HFFc6 (cell line): Measurements from ENCODE around the gene PROC. TPM values are rescaled to one million over a fixed set of nuclear protein-coding genes. Genes with fewer than 3 reads are reported as not detected.

Source experiments
- DNase-seq: peaks from one replicate; pipeline ENCODE4 v3.0.0-alpha.2; 2018
- H3K27ac Mint-ChIP-seq: 2 replicates; pipeline ENCODE4 v1.8.0; 2020; ENCODE audit warnings: mild to moderate bottlenecking, mixed read lengths
- H3K27me3 Mint-ChIP-seq: 2 replicates; pipeline ENCODE4 v1.8.0; 2021; ENCODE audit warnings: mild to moderate bottlenecking, moderate library complexity, mixed read lengths; ENCODE audit not compliant: insufficient read depth
- H3K36me3 Mint-ChIP-seq: 2 replicates; pipeline ENCODE4 v1.8.0; 2021; ENCODE audit warnings: low read depth, mixed read lengths
- H3K4me1 Mint-ChIP-seq: 2 replicates; pipeline ENCODE4 v1.8.0; 2020; ENCODE audit warnings: low read depth, mixed read lengths
- H3K4me3 Mint-ChIP-seq: 2 replicates; pipeline ENCODE4 v1.8.0; 2020; ENCODE audit warnings: mild to moderate bottlenecking, moderate library complexity, mixed read lengths
- H3K9me3 Mint-ChIP-seq: 2 replicates; pipeline ENCODE4 v1.8.0; 2020; ENCODE audit warnings: mild to moderate bottlenecking, mixed read lengths
- CTCF ChIP-seq: fragments of 200-600 bp; sonication (generic); IDR thresholded peaks from 2 replicates; pipeline ENCODE4 v1.5.0; 2021; ENCODE audit warnings: antibody characterized with exemption, mild to moderate bottlenecking
- total RNA-seq, 6 experiments: library from RNA; stranded (reverse); fragmentation: NEBNext Ultra II Directional; extraction: Animal tissue kit (Norgen Biotek cat#: 25700); gene quantifications; 2 replicates in 1 of 6; 3 replicates in 5 of 6; pipeline ENCODE4 v1.2.3, GENCODE V29; 2021

The PROC gene
- total RNA-seq, 6 experiments from 2014 or later, result not detected

GRCh38 chr2:127464470-127465257 is 46.4 kb downstream of the PROC start:
- Mint-ChIP-seq H3K4me1 (peaks cover 6% of the 10 kb centered on the region; the same call in 1 of the 2 replicates), H3K9me3 (no peaks in the 10 kb centered on the region), H3K27ac (no peak overlapping the region), H3K36me3 (peaks cover 10% of the 10 kb centered on the region), H3K4me3 (no peak overlapping the region), H3K27me3 (no peaks in the 10 kb centered on the region)
- TF ChIP-seq CTCF, result no peak
- no peak for DNase-seq

- no peaks in the 10 kb centered on the region for H3K9me3 Mint-ChIP-seq
- H3K4me1 Mint-ChIP-seq, result peaks cover 6% of the 10 kb centered on the region; the same call in 1 of the 2 replicates
- DNase-seq, result no peak
These were observed 47.0 kb downstream of the PROC start for GRCh38 chr2:127465258-127465657.

GRCh38 chr2:127469051-127469450 is 50.8 kb downstream of the PROC start:
- Mint-ChIP-seq H3K27ac (no peak overlapping the region), H3K27me3 (no peaks in the 10 kb centered on the region), H3K4me1 (peaks cover 6% of the 10 kb centered on the region; the same call in 1 of the 2 replicates), H3K36me3 (peaks cover 10% of the 10 kb centered on the region), H3K4me3 (no peak overlapping the region), H3K9me3 (no peaks in the 10 kb centered on the region)
- TF ChIP-seq CTCF, result no peak
- no peak for DNase-seq

More at GRCh38 chr2:127465258-127465657, 47.0 kb downstream of the PROC start:
- Mint-ChIP-seq H3K27me3 (no peaks in the 10 kb centered on the region), H3K4me3 (no peak overlapping the region), H3K36me3 (peaks cover 10% of the 10 kb centered on the region), H3K27ac (no peak overlapping the region)
- TF ChIP-seq CTCF, result no peak

GRCh38 chr2:127469974-127470373 is 51.7 kb downstream of the PROC start:
- Mint-ChIP-seq H3K27me3 (no peaks in the 10 kb centered on the region), H3K9me3 (peaks cover under 1% of the 10 kb centered on the region; the same call in 1 of the 2 replicates), H3K27ac (no peak overlapping the region), H3K4me3 (no peak overlapping the region), H3K4me1 (peaks cover 6% of the 10 kb centered on the region; the same call in 1 of the 2 replicates), H3K36me3 (peaks cover 10% of the 10 kb centered on the region)
- no peak for DNase-seq
- no peak for TF ChIP-seq CTCF

GRCh38 chr2:127471286-127471988 is 53.2 kb downstream of the PROC start:
- Mint-ChIP-seq H3K27me3 (no peaks in the 10 kb centered on the region), H3K27ac (no peak overlapping the region), H3K9me3 (peaks cover 13% of the 10 kb centered on the region), H3K4me1 (no peaks in the 10 kb centered on the region), H3K36me3 (peaks cover 22% of the 10 kb centered on the region), H3K4me3 (no peak overlapping the region)
- no peak for TF ChIP-seq CTCF
- no peak for DNase-seq
